AG04450 (cell line): Measurements from ENCODE around the gene EOMES. TPM values are rescaled to one million over a fixed set of nuclear protein-coding genes. Genes with fewer than 3 reads are reported as not detected.

Experiments used
- CTCF ChIA-PET: fragments of 300-600, 350-600 bp; formaldehyde crosslinking; extraction: SDS; loops from one replicate; lab custom pipeline; 2022; ENCODE audit warnings: antibody characterized with exemption, inconsistent platforms; lab: Charles Lee
- POLR2A ChIA-PET: fragments of 350-600 bp; formaldehyde crosslinking; extraction: SDS; loops from one replicate; lab custom pipeline; 2021; ENCODE audit warnings: antibody characterized with exemption, inconsistent platforms; lab: Yijun Ruan, JAX
- DNase-seq: peaks from one replicate; pipeline ENCODE4 v3.0.0-alpha.2; 2011; ENCODE audit warnings: low read depth, low spot score
- H3K27ac ChIP-seq: one replicate; pipeline ENCODE4 v1.5.1; 2012; ENCODE audit warnings: low read depth, low read length, control low read depth
- H3K27me3 ChIP-seq: one replicate; pipeline ENCODE4 v1.6.0; 2012; ENCODE audit warnings: low read length; ENCODE audit not compliant: control insufficient read depth, insufficient read depth
- H3K4me3 ChIP-seq: 2 replicates; pipeline ENCODE4 v1.5.1; 2011; ENCODE audit warnings: mild to moderate bottlenecking, low read depth, low read length, control low read depth
- H3K9me3 ChIP-seq: 2 replicates; pipeline ENCODE4 v1.5.1; 2012; ENCODE audit warnings: low read length; ENCODE audit not compliant: control insufficient read depth, insufficient read depth
- CTCF ChIP-seq: IDR thresholded peaks from 2 replicates; pipeline ENCODE4 v1.5.1; 2011; ENCODE audit warnings: low read depth, low read length, control low read depth, inconsistent platforms
- polyA plus RNA-seq: library from polyadenylated mRNA; depleted of rRNA; stranded (reverse); fragments of >200 nt; gene quantifications from 2 replicates; pipeline ENCODE4 v1.2.3, GENCODE V29; 2011

The EOMES gene
- polyA plus RNA-seq, 1 experiment: not detected

- Histone ChIP-seq H3K27me3 (peaks cover 65% of the 10 kb centered on the region), H3K4me3 (no peak overlapping the region), H3K27ac (no peak overlapping the region), H3K9me3 (no peaks in the 10 kb centered on the region; the same call in 1 of the 2 replicates)
- no peak for TF ChIP-seq CTCF
- DNase-seq: no peak
- ChIA-PET CTCF (no interaction called here), POLR2A (no interaction called here)
Measured at GRCh38 chr3:27730774-27731659, 8.9 kb upstream of the EOMES start.

- POLR2A ChIA-PET: no interaction called here
- peaks cover 73% of the 10 kb centered on the region for H3K27me3 ChIP-seq
- no peak for DNase-seq
- H3K9me3 ChIP-seq: no peaks in the 10 kb centered on the region; the same call in 1 of the 2 replicates
- no peak overlapping the region for H3K27ac ChIP-seq
- CTCF ChIA-PET: no interaction called here
- H3K4me3 ChIP-seq: no peak overlapping the region
- TF ChIP-seq CTCF: no peak
Measured at GRCh38 chr3:27729748-27730611, 7.9 kb upstream of the EOMES start.

GRCh38 chr3:27729325-27729724 lies 7.2 kb upstream of the EOMES start:
- Histone ChIP-seq H3K4me3 (no peak overlapping the region), H3K9me3 (no peaks in the 10 kb centered on the region; the same call in 1 of the 2 replicates), H3K27me3 (peaks cover 76% of the 10 kb centered on the region), H3K27ac (no peak overlapping the region)
- ChIA-PET POLR2A (no interaction called here), CTCF (interaction anchor here (1.4 kb wide), 1 partner anchor 599 kb away, joined by 4 read pairs; no protein-coding TSS in a partner anchor)
- no peak for TF ChIP-seq CTCF
- DNase-seq: no peak

- Histone ChIP-seq H3K27ac (no peak overlapping the region), H3K4me3 (no peak overlapping the region), H3K27me3 (peaks cover 85% of the 10 kb centered on the region), H3K9me3 (no peaks in the 10 kb centered on the region; the same call in 1 of the 2 replicates)
- TF ChIP-seq CTCF: peak; percentile 21; the same call in 1 of the 2 replicates
- POLR2A ChIA-PET: no interaction called here
- no peak for DNase-seq
- CTCF ChIA-PET: interaction anchor here (1.4 to 3.0 kb wide), 3 partner anchors 13 to 600 kb away, joined by 4 to 20 read pairs (median 6); no protein-coding TSS in a partner anchor
Measured at GRCh38 chr3:27728195-27729087, 6.3 kb upstream of the EOMES start.
